G401 (cell line): ENCODE results near the gene MICALL1. TPM values are rescaled to one million over a fixed set of nuclear protein-coding genes. Genes with fewer than 3 reads are reported as not detected.

Source experiments
- DNase-seq: peaks from one replicate; pipeline ENCODE4 v3.0.0-alpha.2; 2015; ENCODE audit warnings: low spot score
- in situ Hi-C: cut with HindIII; loops from 2 replicates; pipeline ENCODE4 v1.10.0; 2016; ENCODE audit warnings: low sequenced_read_pairs, mixed read lengths
- total RNA-seq: library from RNA; depleted of rRNA; stranded (reverse); fragments of >200 nt; shearing (Covaris generic); gene quantifications from 2 replicates; pipeline ENCODE4 v1.2.3, GENCODE V29; 2014; rRNA removed

Gene MICALL1
- 20.4 and 27.6 TPM in 2 replicates for total RNA-seq

DNA sequence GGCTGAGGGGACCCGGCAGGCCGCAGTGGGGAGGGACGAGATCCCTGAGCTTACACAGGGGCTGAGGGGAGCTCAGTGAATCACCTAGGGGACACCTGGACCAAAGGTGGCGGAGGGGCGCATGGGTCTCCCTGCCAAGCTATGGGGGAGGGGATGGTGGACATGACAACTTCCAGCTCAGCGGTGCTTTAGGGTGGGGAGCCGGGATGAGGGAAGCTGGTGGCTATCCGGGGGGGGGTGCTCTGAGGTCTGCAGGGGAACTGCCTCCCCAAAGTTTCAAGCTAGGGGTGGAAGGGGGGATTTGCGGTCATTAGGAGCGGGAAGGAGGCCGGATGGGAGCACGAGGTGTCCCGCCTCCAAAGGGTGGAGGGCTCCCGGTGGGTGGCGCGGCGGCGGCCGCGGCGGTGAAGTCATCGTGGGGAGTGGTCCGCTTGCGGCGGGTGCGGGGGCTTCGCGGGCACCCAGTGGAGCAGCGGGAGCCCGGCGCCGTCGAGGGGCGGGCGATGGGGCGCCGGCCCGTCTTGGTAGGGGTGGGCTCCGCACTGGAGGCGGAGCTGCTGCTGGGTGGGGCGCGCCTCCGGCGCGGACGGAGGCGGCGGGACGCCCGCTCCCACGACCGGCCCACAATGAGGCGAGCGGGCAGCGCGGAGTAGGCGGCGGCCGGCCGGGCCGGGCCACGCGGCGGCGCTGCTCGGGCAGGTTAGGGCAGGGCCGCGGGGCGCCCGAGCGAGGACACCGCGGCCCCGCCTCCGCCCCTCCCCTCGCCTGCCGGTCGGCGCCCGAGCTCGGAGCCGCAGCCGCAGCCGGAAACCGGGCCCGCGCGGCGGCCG is at the start of gene MICALL1:
Gene MICALL1, plus strand, starts transcription at position 764 of the 830 bp plus-strand sequence. CDS start 126 bp downstream, outside the sequence.
- peak; percentile 61 for DNase-seq
- in situ Hi-C loops: no loop called here

DNA sequence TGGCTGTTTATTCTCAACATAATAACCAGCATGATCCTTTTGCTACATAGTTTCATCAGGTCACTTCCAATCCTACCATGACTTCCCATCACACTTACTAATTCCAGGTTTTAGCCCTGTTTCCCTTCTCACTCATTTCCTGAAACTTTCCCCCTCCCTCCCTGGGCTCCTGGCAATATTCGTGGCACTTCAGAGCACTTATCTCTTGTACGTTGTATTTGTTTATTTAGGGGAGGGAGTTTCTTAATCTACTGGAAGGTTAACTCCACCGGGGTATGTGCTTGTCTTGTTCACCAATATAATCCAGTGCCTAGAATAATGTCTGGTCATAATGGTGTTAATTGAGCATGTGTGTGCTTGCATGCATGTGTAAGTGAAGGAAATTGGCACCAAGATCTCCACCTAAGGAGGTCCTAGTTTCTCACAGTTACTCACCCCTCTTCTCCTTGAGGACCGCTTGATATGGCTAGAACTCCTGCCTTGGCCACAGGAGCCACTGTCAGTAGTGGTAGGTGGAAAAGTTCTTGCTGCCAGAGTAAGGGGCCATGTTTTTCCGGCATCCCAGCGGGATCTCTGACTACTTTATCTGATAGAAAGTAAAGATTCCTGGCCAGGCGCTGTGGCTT is 45.2 kb upstream of the MICALL1 start:
- DNase-seq: no peak
- in situ Hi-C loops: loop anchor here (25.0 kb wide), 1 partner anchor 101 kb away; the partner anchor contains the start of genes C22orf23 and POLR2F

- in situ Hi-C loops: loop anchor here (25.0 kb wide), 1 partner anchor 100 kb away; the partner anchor contains the start of genes C22orf23 and POLR2F
- DNase-seq: no peak
Measured at GRCh38 chr22:37862570-37863325, 43.3 kb upstream of the MICALL1 start.

GRCh38 chr22:37865510-37865909 is 40.6 kb upstream of the MICALL1 start:
- in situ Hi-C loops: loop anchor here (25.0 kb wide), 1 partner anchor 97 kb away; the partner anchor contains the start of genes C22orf23 and POLR2F
- no peak for DNase-seq

GRCh38 chr22:37870273-37870672 is 35.8 kb upstream of the MICALL1 start:
- DNase-seq: no peak
- in situ Hi-C loops: loop anchor here (25.0 kb wide), 1 partner anchor 92 kb away; the partner anchor contains the start of genes C22orf23 and POLR2F

- DNase-seq: no peak
- in situ Hi-C loops: no loop called here
Measured at GRCh38 chr22:37880668-37881440, 25.2 kb upstream of the MICALL1 start.

GRCh38 chr22:37884420-37884819 is 21.7 kb upstream of the MICALL1 start:
- in situ Hi-C loops: no loop called here
- DNase-seq: no peak

GRCh38 chr22:37887584-37888378 is 18.3 kb upstream of the MICALL1 start:
- in situ Hi-C loops: no loop called here
- peak; percentile 78 for DNase-seq

GRCh38 chr22:37891926-37892325 is 14.2 kb upstream of the MICALL1 start:
- no peak for DNase-seq
- in situ Hi-C loops: no loop called here

DNA sequence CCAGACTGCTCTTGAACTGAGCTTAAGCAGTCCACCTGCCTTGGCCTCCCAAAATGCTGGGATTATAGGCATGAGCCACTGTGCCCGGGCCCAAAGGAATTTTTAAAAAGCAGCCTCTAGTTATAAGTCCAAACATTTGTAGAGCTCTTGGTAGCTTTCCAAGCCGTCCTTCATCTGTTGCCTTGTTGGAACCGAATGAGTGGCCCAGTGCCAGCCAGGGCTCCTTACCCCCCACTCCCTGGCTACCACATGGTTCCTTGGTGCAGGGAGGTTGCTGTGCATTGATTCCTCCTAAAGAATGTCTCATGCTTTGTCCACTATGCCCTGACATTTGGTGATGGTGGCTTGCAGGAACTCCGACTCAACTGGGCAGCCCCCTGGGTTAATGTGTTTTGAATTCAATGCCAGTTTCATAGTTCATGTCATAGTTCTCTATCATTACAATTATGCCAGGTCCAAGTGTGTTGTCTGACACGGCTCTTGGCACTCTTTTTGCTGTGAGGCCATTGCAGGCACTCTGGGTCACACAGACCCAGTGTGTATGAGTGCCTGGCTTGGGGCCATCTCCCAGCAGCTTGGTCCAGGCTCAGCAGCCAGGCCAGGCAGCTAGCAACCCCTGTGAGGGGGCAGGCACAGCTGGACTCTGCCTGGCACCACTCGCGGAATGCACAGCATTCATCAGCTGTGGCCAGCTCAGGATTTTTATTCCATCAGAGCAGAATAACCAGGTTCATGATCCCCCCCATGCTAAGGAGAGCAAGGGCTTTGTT is 13.3 kb upstream of the MICALL1 start:
- peak; percentile 71 for DNase-seq
- in situ Hi-C loops: no loop called here

- DNase-seq: no peak
- in situ Hi-C loops: no loop called here
Measured at GRCh38 chr22:37893583-37893983, 12.5 kb upstream of the MICALL1 start.

- DNase-seq: no peak
- in situ Hi-C loops: no loop called here
Measured at GRCh38 chr22:37894939-37895670, 11.0 kb upstream of the MICALL1 start.

DNA sequence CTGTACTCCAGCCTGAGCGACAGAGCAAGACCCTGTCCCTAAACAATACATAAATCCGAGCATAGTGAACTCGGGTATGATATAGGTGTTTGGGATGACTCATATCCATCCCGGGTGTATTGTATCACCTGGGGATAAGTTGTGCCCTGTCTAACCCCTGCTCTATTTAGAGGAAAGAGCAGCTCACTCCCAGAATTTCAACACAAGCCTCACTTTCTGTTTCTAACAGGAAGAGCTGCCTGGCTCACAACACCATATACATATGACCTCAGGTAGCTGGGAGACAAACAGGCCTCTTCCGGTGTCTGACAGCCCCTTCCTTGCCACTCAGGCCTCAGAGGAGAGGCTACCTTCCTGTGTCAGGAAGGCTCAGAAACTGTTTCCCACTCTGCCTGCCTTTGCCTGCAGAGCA is 9.9 kb upstream of the MICALL1 start:
- in situ Hi-C loops: no loop called here
- DNase-seq: no peak

DNA sequence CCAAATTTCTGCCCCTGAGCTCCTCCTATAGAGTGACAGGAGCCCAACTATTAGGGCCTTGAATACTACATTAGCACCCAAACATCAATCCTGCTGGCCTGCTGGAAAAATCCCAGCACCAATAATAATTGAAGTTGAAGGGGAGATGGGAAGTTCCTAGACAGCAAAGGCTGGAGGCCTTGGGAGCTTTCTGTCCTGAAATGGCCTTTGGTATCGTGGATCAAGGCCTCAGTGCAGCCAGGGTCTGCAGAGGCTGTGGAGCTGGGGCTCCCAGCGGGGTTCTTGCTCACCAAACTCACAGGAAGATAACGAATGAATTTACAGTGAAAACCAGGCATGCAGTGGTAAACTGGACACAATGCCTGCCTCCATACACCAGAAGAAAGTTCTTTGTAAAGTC is 9.2 kb upstream of the MICALL1 start:
- in situ Hi-C loops: no loop called here
- DNase-seq: no peak

DNA sequence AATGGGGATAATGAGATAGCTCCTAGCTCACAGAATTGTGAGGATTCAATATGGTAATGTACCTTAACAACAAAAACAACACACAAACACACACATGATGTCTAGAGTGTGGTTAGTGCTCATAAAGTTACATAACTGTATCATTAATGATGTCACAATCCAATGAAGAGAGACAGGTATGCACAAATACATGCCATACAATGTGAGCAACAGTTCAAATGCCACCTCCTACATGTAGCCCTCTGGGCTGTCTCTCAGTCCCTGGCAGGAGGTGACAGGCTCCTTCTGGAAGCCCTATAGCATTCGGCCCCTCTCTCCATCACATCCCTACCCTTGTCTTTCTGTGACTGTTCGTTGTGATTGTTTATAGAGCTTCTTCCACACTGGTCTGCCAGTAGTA is 8.3 kb upstream of the MICALL1 start:
- in situ Hi-C loops: no loop called here
- no peak for DNase-seq

DNA sequence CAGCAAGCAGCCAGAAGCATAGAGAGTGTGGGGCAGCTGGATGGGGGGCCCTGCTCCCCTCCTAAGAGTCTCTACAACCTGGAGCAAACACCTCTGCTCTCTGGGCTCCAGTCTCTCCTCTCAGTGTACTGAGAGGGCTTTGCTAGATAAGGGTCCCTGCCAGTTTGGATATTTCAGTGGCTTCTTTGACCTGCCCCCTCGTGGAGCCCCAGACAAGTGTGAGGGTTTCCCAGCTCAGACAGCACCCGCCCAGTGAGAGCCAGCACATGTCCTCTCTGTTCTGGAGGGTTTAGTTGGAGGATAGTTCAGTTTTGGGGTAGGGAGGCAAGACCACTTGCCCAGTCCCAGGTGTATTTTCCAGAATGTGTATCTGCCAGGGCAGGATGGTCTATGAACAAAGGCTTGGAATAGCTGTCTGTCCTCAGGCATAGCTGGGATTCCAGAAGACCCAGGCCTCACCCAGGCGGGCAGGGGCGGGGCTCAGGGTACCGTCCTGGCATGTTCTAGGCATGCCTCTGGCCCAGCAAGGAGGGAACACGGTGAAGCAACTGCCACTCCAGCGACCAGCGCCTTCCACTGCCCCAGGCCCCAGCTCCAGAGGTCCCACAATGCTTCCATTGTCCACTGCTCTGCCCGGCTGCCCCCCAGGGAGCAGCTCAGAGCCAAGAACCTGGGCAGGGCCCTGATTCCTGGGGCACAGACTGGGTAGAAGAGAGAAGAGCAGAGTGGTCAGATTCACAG is 7.5 kb upstream of the MICALL1 start:
- in situ Hi-C loops: no loop called here
- no peak for DNase-seq
